GM23248 (cell line): ENCODE results near the gene RNASEH1.

Experiments
- EZH2 ChIP-seq: fragments of 200-600 bp; sonication (generic); IDR thresholded peaks from 2 replicates; pipeline ENCODE4 v1.6.1; 2018; ENCODE audit warnings: antibody characterized with exemption, mild to moderate bottlenecking; ENCODE audit not compliant: insufficient read depth, poor library complexity, severe bottlenecking
- EZH2phosphoT487 ChIP-seq: fragments of 200-600 bp; sonication (generic); IDR thresholded peaks from 2 replicates; pipeline ENCODE4 v1.6.1; 2018; ENCODE audit warnings: antibody characterized with exemption, moderate library complexity, mild to moderate bottlenecking, low read depth; ENCODE audit not compliant: insufficient read depth

GRCh38 chr2:3532941-3533340, 25.2 kb downstream of the RNASEH1 start:
- TF ChIP-seq EZH2: no peak
- TF ChIP-seq EZH2phosphoT487: no peak
